Omental fat pad (tissue), 4 donors: Measurements from ENCODE around the gene CENPM. TPM values are rescaled to one million over a fixed set of nuclear protein-coding genes. Genes with fewer than 3 reads are reported as not detected.

Experiments
- ATAC-seq: fragments of 150-250 bp; one replicate; pipeline ENCODE4 v1.9.1; 2016; ENCODE audit warnings: mild to moderate bottlenecking, moderate library complexity; ENCODE audit not compliant: low FRiP score
- DNase-seq: peaks from one replicate; pipeline ENCODE4 v3.0.0-alpha.2; 2019; ENCODE audit warnings: low spot score
- total RNA-seq, 4 donors: library from RNA; depleted of rRNA; stranded (reverse); fragments of >200 nt; gene quantifications; one replicate each; pipeline ENCODE4 v1.1.0, GENCODE V29; 2016
- TF ChIP-seq, protein P1 (sequence below), 3 donors: fragments of 450-650 bp; IDR thresholded peaks; one replicate each; pipeline ENCODE4 v1.5.1; 2016 to 2017; ENCODE audit warnings: antibody characterized with exemption in 3 of 3, mild to moderate bottlenecking in 3 of 3, moderate library complexity in 2 of 3

The CENPM gene
- total RNA-seq, 4 donors from 2014 or later: 0.84 to 5.4 TPM; not detected in 2

- DNase-seq: no peak
- peak; percentile 38 for ATAC-seq
- TF ChIP-seq, protein P1, sequence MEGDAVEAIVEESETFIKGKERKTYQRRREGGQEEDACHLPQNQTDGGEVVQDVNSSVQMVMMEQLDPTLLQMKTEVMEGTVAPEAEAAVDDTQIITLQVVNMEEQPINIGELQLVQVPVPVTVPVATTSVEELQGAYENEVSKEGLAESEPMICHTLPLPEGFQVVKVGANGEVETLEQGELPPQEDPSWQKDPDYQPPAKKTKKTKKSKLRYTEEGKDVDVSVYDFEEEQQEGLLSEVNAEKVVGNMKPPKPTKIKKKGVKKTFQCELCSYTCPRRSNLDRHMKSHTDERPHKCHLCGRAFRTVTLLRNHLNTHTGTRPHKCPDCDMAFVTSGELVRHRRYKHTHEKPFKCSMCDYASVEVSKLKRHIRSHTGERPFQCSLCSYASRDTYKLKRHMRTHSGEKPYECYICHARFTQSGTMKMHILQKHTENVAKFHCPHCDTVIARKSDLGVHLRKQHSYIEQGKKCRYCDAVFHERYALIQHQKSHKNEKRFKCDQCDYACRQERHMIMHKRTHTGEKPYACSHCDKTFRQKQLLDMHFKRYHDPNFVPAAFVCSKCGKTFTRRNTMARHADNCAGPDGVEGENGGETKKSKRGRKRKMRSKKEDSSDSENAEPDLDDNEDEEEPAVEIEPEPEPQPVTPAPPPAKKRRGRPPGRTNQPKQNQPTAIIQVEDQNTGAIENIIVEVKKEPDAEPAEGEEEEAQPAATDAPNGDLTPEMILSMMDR (IDR thresholded peaks at IDR 0.05): no peak
These were observed 19.8 kb upstream of the CENPM start for GRCh38 chr22:41966607-41967240.

DNA sequence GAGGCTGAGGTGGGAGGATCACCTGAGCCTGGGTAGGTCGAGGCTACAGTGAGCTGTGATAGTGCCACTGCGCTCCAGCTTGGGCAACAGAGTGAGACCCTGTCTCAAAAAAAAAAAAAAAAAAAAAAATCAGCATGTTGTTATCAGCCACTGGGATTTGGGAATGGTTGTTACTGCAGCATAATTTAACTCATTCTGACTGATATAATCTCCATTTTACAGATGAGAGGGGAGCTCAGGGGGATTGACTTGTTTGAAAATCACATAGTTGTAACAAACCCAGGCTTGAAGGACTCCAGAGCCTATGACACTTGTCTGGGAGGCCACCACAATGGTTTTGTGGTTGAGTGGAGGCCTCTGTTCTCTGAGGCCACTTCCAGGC, 19.3 kb upstream of the CENPM start:
- DNase-seq (no peak), ATAC-seq (no peak)
- TF ChIP-seq, protein P1 (IDR thresholded peaks at IDR 0.05): no peak

DNA sequence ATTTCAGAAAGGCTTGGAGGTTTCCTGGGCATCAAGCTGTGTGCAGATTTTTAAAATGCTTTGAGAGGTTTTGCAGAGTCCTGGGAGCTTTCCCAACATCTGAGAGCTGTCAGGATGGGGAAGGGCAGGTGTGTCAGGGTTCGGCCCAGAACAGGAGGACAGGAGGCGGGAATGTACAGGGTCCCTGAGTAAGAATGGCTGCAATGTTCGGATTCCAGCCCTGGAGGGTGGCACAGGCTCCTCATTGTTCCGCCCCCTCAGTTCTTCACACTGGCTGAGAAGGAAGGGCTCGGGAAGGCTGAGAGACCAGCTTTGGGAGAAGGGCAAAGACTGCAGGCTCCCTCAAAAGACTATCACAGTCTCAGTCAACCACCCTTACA, 17.1 kb upstream of the CENPM start:
- DNase-seq (no peak), ATAC-seq (peak; percentile 52)
- TF ChIP-seq, protein P1 (IDR thresholded peaks at IDR 0.05): no peak

- TF ChIP-seq, protein P1 (IDR thresholded peaks at IDR 0.05): no peak
These were observed 16.6 kb upstream of the CENPM start for GRCh38 chr22:41963453-41964111.

DNA sequence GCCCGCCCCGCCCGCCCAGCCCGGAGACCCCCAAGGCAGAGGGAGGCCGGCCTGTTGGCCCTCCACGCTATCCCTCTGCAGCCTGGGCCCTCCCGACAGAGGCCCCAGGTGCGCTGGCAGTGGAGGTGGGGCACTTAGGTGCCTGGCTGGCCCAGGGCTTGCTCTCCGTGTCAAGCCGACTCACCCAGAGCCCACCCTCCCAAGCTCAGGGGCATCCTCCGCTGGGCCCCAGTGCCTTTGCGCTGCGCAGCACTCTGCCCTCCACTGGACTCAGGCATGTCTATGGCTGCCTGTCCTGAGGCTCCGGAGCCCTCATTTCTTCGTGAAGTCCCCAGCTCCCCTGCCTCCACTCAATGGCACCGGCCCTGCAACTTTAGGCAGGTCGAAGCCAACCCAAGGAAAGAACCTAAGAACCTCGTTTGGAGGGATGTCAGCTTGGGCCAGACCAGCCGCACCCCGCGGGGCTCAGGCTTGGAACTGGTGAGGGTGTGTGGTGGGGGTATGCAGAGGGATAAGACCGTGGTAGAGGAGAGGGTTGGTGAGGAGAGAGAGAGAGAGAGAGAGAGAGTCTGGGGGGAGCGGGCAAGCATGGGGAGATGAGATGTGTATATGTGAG, 11.1 kb upstream of the CENPM start:
- DNase-seq (no peak), ATAC-seq (no peak)
- TF ChIP-seq, protein P1 (IDR thresholded peaks at IDR 0.05): no peak

More at GRCh38 chr22:41963453-41964111, 16.6 kb upstream of the CENPM start:
- DNase-seq: no peak
- peak; percentile 76 for ATAC-seq

DNA sequence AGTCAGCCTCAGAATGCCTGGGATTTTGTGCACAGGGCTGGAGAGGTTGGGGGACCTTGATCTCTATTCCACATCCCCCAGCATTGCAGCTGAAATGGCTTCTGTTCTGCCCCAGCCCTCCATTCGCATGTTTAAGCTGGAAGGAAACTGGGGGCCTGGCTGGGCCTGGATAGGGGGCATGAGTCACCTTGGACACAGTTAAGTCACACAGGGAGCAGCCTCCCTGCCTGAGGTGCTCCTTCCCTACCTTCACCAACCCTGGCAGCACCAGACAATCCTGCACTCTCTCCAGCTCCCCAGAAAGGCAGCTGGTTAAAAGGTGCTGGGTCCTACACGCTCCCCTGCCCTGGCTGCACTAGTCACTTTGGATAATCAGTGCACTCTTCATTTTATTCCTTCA, 5.8 kb upstream of the CENPM start:
- DNase-seq: no peak
- no peak for ATAC-seq
- TF ChIP-seq, protein P1 (IDR thresholded peaks at IDR 0.05): no peak
